H1 (cell line): Measurements from ENCODE around the gene SRSF2. TPM values are rescaled to one million over a fixed set of nuclear protein-coding genes. Genes with fewer than 3 reads are reported as not detected.
A peak's percentile ranks its signal among the peaks of the same experiment; 100 is the strongest.

Experiments
- CTCF ChIA-PET: fragments of 300-600 bp; sonication (Branson Sonifier 250); formaldehyde crosslinking; loops from one replicate; lab custom pipeline; 2021; ENCODE audit not compliant: partially characterized antibody; lab: Charles Lee
- POLR2A ChIA-PET: fragments of 300-600 bp; sonication (Branson Sonifier 250); formaldehyde crosslinking; loops from one replicate; lab custom pipeline; 2021; ENCODE audit warnings: inconsistent platforms; ENCODE audit not compliant: partially characterized antibody; lab: Charles Lee
- DNase-seq, 2 experiments: peaks; one replicate each; pipeline versions ENCODE4 v3.0.0 to v3.0.0-alpha.2; 2010 to 2022; ENCODE audit warnings: low spot score in 2 of 2, low read depth in 1 of 2, mixed read lengths in 1 of 2
- FAIRE-seq: peaks from 2 replicates; lab custom pipeline; 2011; peaks lifted over from hg19 to GRCh38; lab: Jason Lieb, UNC
- H2AFZ ChIP-seq: 2 replicates; pipeline ENCODE4 v1.8.1; 2012; ENCODE audit warnings: low read length, inconsistent platforms
- H2AK5ac ChIP-seq: 2 replicates; pipeline ENCODE4 v1.6.1; 2013; ENCODE audit warnings: low read depth, low read length
- H2BK120ac ChIP-seq: replicated peaks from 2 replicates; pipeline ENCODE3; 2013; ENCODE audit warnings: low read depth, low read length, inconsistent platforms
- H2BK12ac ChIP-seq: 2 replicates; pipeline ENCODE4 v1.6.1; 2013; ENCODE audit warnings: low read depth, low read length
- H2BK15ac ChIP-seq: 2 replicates; pipeline ENCODE4 v1.6.1; 2013; ENCODE audit warnings: low read length
- H2BK20ac ChIP-seq: 2 replicates; pipeline ENCODE4 v1.6.1; 2013; ENCODE audit warnings: low read length
- H2BK5ac ChIP-seq: 2 replicates; pipeline ENCODE4 v1.6.1; 2013; ENCODE audit warnings: low read depth, low read length
- H3K14ac ChIP-seq: 2 replicates; pipeline ENCODE4 v1.6.1; 2013; ENCODE audit warnings: inconsistent platforms; ENCODE audit not compliant: insufficient read length
- H3K18ac ChIP-seq: 2 replicates; pipeline ENCODE4 v1.6.1; 2013; ENCODE audit warnings: low read length; ENCODE audit errors: extremely low read depth
- H3K23ac ChIP-seq: 2 replicates; pipeline ENCODE4 v1.6.1; 2013; ENCODE audit warnings: inconsistent platforms; ENCODE audit not compliant: insufficient read length
- H3K23me2 ChIP-seq: 2 replicates; pipeline ENCODE4 v1.6.1; 2013; ENCODE audit warnings: low read depth, low read length
- H3K27ac ChIP-seq: 2 replicates; pipeline ENCODE4 v1.6.1; 2011; ENCODE audit warnings: low read depth, low read length, inconsistent platforms
- H3K27me3 ChIP-seq, 4 experiments: replicated peaks in 1 of 4; 1 replicate in 1 of 4; 2 replicates in 3 of 4; pipeline versions ENCODE4 v1.6.1 to v1.8.1; 2011 to 2013; ENCODE audit warnings: low read length in 3 of 4, mild to moderate bottlenecking in 3 of 4, inconsistent platforms in 2 of 4, mixed read lengths in 2 of 4, moderate library complexity in 1 of 4; ENCODE audit not compliant: control insufficient read depth in 3 of 4, insufficient read depth in 3 of 4; ENCODE audit errors: extremely low read depth in 1 of 4
- H3K36me3 ChIP-seq, 4 experiments: 2 replicates each; pipeline versions ENCODE4 v1.6.1 to v1.8.1; 2011 to 2013; ENCODE audit warnings: mild to moderate bottlenecking in 4 of 4, low read length in 3 of 4, moderate library complexity in 2 of 4, control low read depth in 1 of 4, inconsistent platforms in 1 of 4; ENCODE audit not compliant: insufficient read depth in 4 of 4, control insufficient read depth in 2 of 4
- H3K4ac ChIP-seq: replicated peaks from 2 replicates; pipeline ENCODE3; 2013; ENCODE audit warnings: low read length, low read depth, mixed read lengths, inconsistent platforms; ENCODE audit not compliant: insufficient read length
- H3K4me1 ChIP-seq, 4 experiments: replicated peaks in 1 of 4; 1 replicate in 1 of 4; 2 replicates in 3 of 4; pipeline versions ENCODE4 v1.6.1 to v1.8.1; 2011 to 2013; ENCODE audit warnings: low read length in 3 of 4, inconsistent platforms in 2 of 4, mixed read lengths in 1 of 4; ENCODE audit not compliant: insufficient read depth in 4 of 4, control insufficient read depth in 3 of 4
- H3K4me2 ChIP-seq, 2 experiments: 2 replicates each; pipeline versions ENCODE4 v1.6.1 to v1.8.1; 2011 to 2013; ENCODE audit warnings: low read depth in 2 of 2, low read length in 2 of 2, control low read depth in 1 of 2, inconsistent platforms in 1 of 2, mild to moderate bottlenecking in 1 of 2; ENCODE audit not compliant: insufficient read depth in 1 of 2
- H3K4me3 ChIP-seq, 4 experiments: fragments of 200-600, 300-600 bp in 1 of 4; sonication (generic), shearing (Covaris generic), sonication (Bioruptor Twin) in 1 of 4; 2 replicates each; pipeline versions ENCODE4 v1.5.1 to v1.8.1; 2011 to 2016; ENCODE audit warnings: low read length in 4 of 4, low read depth in 3 of 4, control low read depth in 2 of 4, inconsistent platforms in 2 of 4, mild to moderate bottlenecking in 2 of 4, mixed read lengths in 1 of 4, moderate library complexity in 1 of 4; ENCODE audit not compliant: insufficient read depth in 2 of 4; ENCODE audit errors: extremely low read depth in 1 of 4
- H3K56ac ChIP-seq: replicated peaks from 2 replicates; pipeline ENCODE3; 2013; ENCODE audit warnings: low read depth, mild to moderate bottlenecking, mixed read lengths, low read length, inconsistent platforms; ENCODE audit not compliant: insufficient read length
- H3K79me1 ChIP-seq: 2 replicates; pipeline ENCODE4 v1.6.1; 2013; ENCODE audit warnings: low read depth, low read length, control low read depth
- H3K79me2 ChIP-seq, 2 experiments: 2 replicates each; pipeline versions ENCODE4 v1.6.1 to v1.8.1; 2012 to 2013; ENCODE audit warnings: low read length in 2 of 2, mild to moderate bottlenecking in 2 of 2, inconsistent platforms in 1 of 2; ENCODE audit not compliant: insufficient read depth in 2 of 2, control insufficient read depth in 1 of 2
- H3K9ac ChIP-seq, 4 experiments: replicated peaks in 1 of 4; 1 replicate in 1 of 4; 2 replicates in 3 of 4; pipeline versions ENCODE4 v1.6.1 to v1.8.1; 2011 to 2013; ENCODE audit warnings: low read depth in 3 of 4, low read length in 3 of 4, control low read depth in 2 of 4, mild to moderate bottlenecking in 2 of 4, moderate library complexity in 2 of 4, inconsistent platforms in 1 of 4; ENCODE audit errors: extremely low read depth in 1 of 4
- H3K9me3 ChIP-seq, 2 experiments: 2 replicates each; pipeline versions ENCODE4 v1.6.1 to v1.8.1; 2012 to 2013; ENCODE audit warnings: mild to moderate bottlenecking in 2 of 2, moderate library complexity in 2 of 2, control low read depth in 1 of 2, inconsistent platforms in 1 of 2, low read depth in 1 of 2, low read length in 1 of 2, mixed read lengths in 1 of 2; ENCODE audit not compliant: insufficient read depth in 2 of 2
- H4K20me1 ChIP-seq, 2 experiments: replicated peaks in 1 of 2; 2 replicates each; pipeline versions ENCODE3 to v1.8.1; 2011 to 2013; ENCODE audit warnings: inconsistent platforms in 2 of 2, low read length in 2 of 2, mild to moderate bottlenecking in 1 of 2; ENCODE audit not compliant: insufficient read depth in 2 of 2, control insufficient read depth in 1 of 2
- H4K5ac ChIP-seq: 2 replicates; pipeline ENCODE4 v1.6.1; 2013; ENCODE audit warnings: low read length, low read depth, mixed read lengths, inconsistent platforms; ENCODE audit not compliant: insufficient read length
- H4K8ac ChIP-seq: 2 replicates; pipeline ENCODE4 v1.8.0; 2013; ENCODE audit warnings: mild to moderate bottlenecking, moderate library complexity, low read length, inconsistent platforms; ENCODE audit not compliant: insufficient read depth; ENCODE audit errors: extremely low read depth
- H4K91ac ChIP-seq: replicated peaks from 2 replicates; pipeline ENCODE3; 2013; ENCODE audit warnings: low read length, mixed read lengths, inconsistent platforms; ENCODE audit not compliant: insufficient read length
- CHD2 ChIP-seq: IDR thresholded peaks from 2 replicates; pipeline ENCODE4 v1.6.1; 2012; ENCODE audit warnings: low read length, improper control_type of control experiment
- CREB1 ChIP-seq: IDR thresholded peaks from 2 replicates; pipeline ENCODE4 v1.6.1; 2012; ENCODE audit warnings: inconsistent platforms
- JUN ChIP-seq: IDR thresholded peaks from 2 replicates; pipeline ENCODE4 v1.6.1; 2011; ENCODE audit warnings: low read depth, mild to moderate bottlenecking, improper control_type of control experiment, low read length
- KDM4A ChIP-seq: IDR thresholded peaks from one replicate; pipeline ENCODE4 v1.7.1; 2012; ENCODE audit warnings: low read depth, mild to moderate bottlenecking, moderate library complexity, low read length, inconsistent platforms; ENCODE audit not compliant: severe bottlenecking
- NANOG ChIP-seq: IDR thresholded peaks from 2 replicates; pipeline ENCODE4 v1.6.1; 2011; ENCODE audit warnings: low read length, low read depth, mild to moderate bottlenecking, inconsistent platforms; ENCODE audit not compliant: insufficient read depth, poor library complexity, severe bottlenecking
- NRF1 ChIP-seq: IDR thresholded peaks from 2 replicates; pipeline ENCODE4 v1.6.1; 2011; ENCODE audit warnings: mild to moderate bottlenecking, low read depth, low read length, improper control_type of control experiment
- RNF2 ChIP-seq: fragments of 200-900, 300-1000 bp; sonication (generic); IDR thresholded peaks from 2 replicates; pipeline ENCODE4 v1.7.1; 2016; ENCODE audit warnings: borderline replicate concordance, low read depth, mild to moderate bottlenecking, antibody characterized with exemption, low read length; ENCODE audit not compliant: poor library complexity, severe bottlenecking; ENCODE audit errors: missing control alignments
- SIN3A ChIP-seq, 2 experiments: IDR thresholded peaks in 1 of 2; conservative IDR thresholded peaks in 1 of 2; 2 replicates each; pipeline ENCODE4 v1.6.1; 2011 to 2012; ENCODE audit warnings: low read length in 2 of 2, improper control_type of control experiment in 1 of 2, low read depth in 1 of 2, mild to moderate bottlenecking in 1 of 2
- SIX5 ChIP-seq: IDR thresholded peaks from 2 replicates; pipeline ENCODE4 v1.6.1; 2011; ENCODE audit warnings: mild to moderate bottlenecking, low read depth, low read length
- TAF1 ChIP-seq: IDR thresholded peaks from 2 replicates; pipeline ENCODE4 v1.6.1; 2011; ENCODE audit warnings: mild to moderate bottlenecking, low read depth, low read length
- WGBS, 2 experiments: shearing (Covaris generic) in 1 of 2; methylation state at CpG; one replicate each; pipeline versions ENCODE4 v1.1.6 to v1.1.7; 2013 to 2015; ENCODE audit warnings: low lambda C conversion rate in 2 of 2, mixed read lengths in 2 of 2, inconsistent platforms in 1 of 2, low coverage in 1 of 2, missing lambda C conversion rate in 1 of 2; ENCODE audit not compliant: insufficient replicate concordance in 2 of 2, insufficient coverage in 1 of 2, insufficient read length in 1 of 2; ENCODE audit errors: extremely low coverage in 1 of 2, missing lambda C conversion rate in 1 of 2; 5-methylcytosine and 5-hydroxymethylcytosine counted together
- polyA plus RNA-seq, 7 experiments: library from polyadenylated mRNA; depleted of rRNA in 3 of 7; stranded (reverse) in 5 of 7; unstranded in 2 of 7; fragments of >200 nt in 5 of 7; fragments of 200-250 nt in 2 of 7; gene quantifications; 1 replicate in 5 of 7; 2 replicates in 1 of 7; 4 replicates in 1 of 7; pipeline versions ENCODE4 v1.2.1 to v1.2.3, GENCODE V29; 2011 to 2013; ENCODE audit warnings: missing spikeins in 2 of 7, mixed read lengths in 2 of 7
- total RNA-seq: library from RNA; stranded (reverse); fragmentation: NEBNext Ultra II Directional; extraction: Animal tissue kit (Norgen Biotek cat#: 25700); gene quantifications from 2 replicates; pipeline ENCODE4 v1.2.1, GENCODE V29; 2021

Gene SRSF2
- total and polyA plus RNA-seq, 2 of the 8 experiments (the other 6 are each of a cell fraction or from before 2014, with no cell fraction given), result 397 to 401 TPM

GRCh38 chr17:76710863-76711611 is 26.1 kb downstream of the SRSF2 start, which contains the start of gene MXRA7:
Gene MXRA7 (minus strand): TSS chr17:76710965. CDS start chr17:76710946, 19 bp downstream.
- CTCF ChIA-PET, result interaction anchor here (0.7 to 10.2 kb wide), 5 partner anchors 9 to 150 kb away, joined by 3 to 155 read pairs (median 4); no protein-coding TSS in a partner anchor
- peak within 1 kb of the TSS in 1 of 4 experiments; percentile 5; a peak in 2 of 7 replicates for H3K9ac ChIP-seq
- peaks cover 11% of the 10 kb centered on the region; the same call in 1 of the 2 replicates for H3K23me2 ChIP-seq
- POLR2A ChIA-PET, result interaction anchor here (1.0 to 3.2 kb wide), 8 partner anchors 13 to 153 kb away, joined by 3 to 19 read pairs (median 4); partner anchors contain the start of genes JMJD6, METTL23, MFSD11 and SRSF2
- peaks cover 11 to 28% (median 19%) of the 10 kb centered on the region in 4 experiments for H3K4me1 ChIP-seq
- H3K4ac ChIP-seq, result no peak within 1 kb of the TSS
- peak in 1 of 2 experiments; percentile 85 for DNase-seq
- no peak within 1 kb of the TSS for H2BK12ac ChIP-seq
- H3K23ac ChIP-seq, result no peak within 1 kb of the TSS
- TF ChIP-seq JUN (no peak), TAF1 (0 out of 2 replicates have a peak, but pooled peaks have one; percentile 37), RNF2 (no peak), CREB1 (peak; percentile 74), CHD2 (no peak), KDM4A (peak; percentile 1), SIX5 (no peak), SIN3A (conservative IDR thresholded peaks at IDR 0.05 in 1 of 2, IDR thresholded peaks at IDR 0.05 in 1 of 2; ENCODE audit: low read depth in 1 of 2, low read length in 2 of 2) (peak in 1 of 2 experiments; percentile 16; a peak in 2 of 4 replicates), NANOG (no peak), NRF1 (no peak)
- peaks cover 2% of the 10 kb centered on the region; the same call in 1 of the 2 replicates for H3K79me1 ChIP-seq
- no peak within 1 kb of the TSS for H4K5ac ChIP-seq
- no peak within 1 kb of the TSS for H2BK15ac ChIP-seq
- H3K9me3 ChIP-seq, result no peaks in the 10 kb centered on the region
- H3K4me3 ChIP-seq, result peak within 1 kb of the TSS; percentile 38 to 67 (median 54)
- H3K27me3 ChIP-seq, result peaks cover 2 to 22% (median 20%) of the 10 kb centered on the region in 4 experiments
- H3K79me2 ChIP-seq, result no peaks in the 10 kb centered on the region
- H2AFZ ChIP-seq, result peak within 1 kb of the TSS; percentile 95
- no peak within 1 kb of the TSS for H4K8ac ChIP-seq
- H3K14ac ChIP-seq, result no peak within 1 kb of the TSS
- FAIRE-seq, result no peak
- H3K4me2 ChIP-seq, result peak within 1 kb of the TSS; percentile 87 to 89
- WGBS, 2 experiments, result 47% methylated on average over 14 of the region's 56 CpGs; no CpG with 5 or more reads in 1 of the 2 experiments
- H3K27ac ChIP-seq, result no peak within 1 kb of the TSS
- no peak within 1 kb of the TSS for H2AK5ac ChIP-seq
- H4K91ac ChIP-seq, result no peak within 1 kb of the TSS
- no peak within 1 kb of the TSS for H3K18ac ChIP-seq
- H3K36me3 ChIP-seq, result peaks cover 0 to 7% (median 2%) of the 10 kb centered on the region in 4 experiments; a peak in 4 of 8 replicates
- H2BK5ac ChIP-seq, result no peak within 1 kb of the TSS
- no peak within 1 kb of the TSS for H3K56ac ChIP-seq
- peaks cover 0 to 10% of the 10 kb centered on the region in 2 experiments for H4K20me1 ChIP-seq
- H2BK20ac ChIP-seq, result no peak within 1 kb of the TSS
- no peak within 1 kb of the TSS for H2BK120ac ChIP-seq
